Muscle of back (tissue), 11 donors: Measurements from ENCODE around the gene IGSF3. TPM values are rescaled to one million over a fixed set of nuclear protein-coding genes. Genes with fewer than 3 reads are reported as not detected.
A peak's percentile ranks its signal among the peaks of the same experiment; 100 is the strongest.
"Not testable (repeated sequence)": the region's sequence is repeated elsewhere in the genome, so short reads cannot be mapped to it uniquely, and the experiment has no call there.

Source experiments
- DNase-seq, 3 donors: peaks; one replicate each; pipeline versions ENCODE4 v3.0.0 to v3.0.0-alpha.2; 2013
- polyA plus RNA-seq, 10 donors: library from polyadenylated mRNA; unstranded; fragments of 120-200 nt; gene quantifications; one replicate each; pipeline ENCODE4 v1.2.1, GENCODE V29; 2013; ENCODE audit not compliant: insufficient read length in 10 of 10

Gene IGSF3
- polyA plus RNA-seq, 10 donors = 15.4 to 52.1 (median 29.9) TPM

- no peak for DNase-seq
Observed at GRCh38 chr1:116664978-116665371, 2.6 kb downstream of the IGSF3 start.

- no peak for DNase-seq
Observed at GRCh38 chr1:116664366-116664977, 3.1 kb downstream of the IGSF3 start.

- DNase-seq = no peak
Observed at GRCh38 chr1:116663821-116664220, 3.7 kb downstream of the IGSF3 start.

GRCh38 chr1:116661633-116662032, 5.9 kb downstream of the IGSF3 start:
- DNase-seq = no peak

GRCh38 chr1:116658645-116659044, 8.9 kb downstream of the IGSF3 start:
- not testable (repeated sequence) for DNase-seq

GRCh38 chr1:116657836-116658235, 9.7 kb downstream of the IGSF3 start:
- not testable (repeated sequence) for DNase-seq

- no peak for DNase-seq
Observed at GRCh38 chr1:116654351-116654750, 13.2 kb downstream of the IGSF3 start.

GRCh38 chr1:116652598-116652997, 14.9 kb downstream of the IGSF3 start:
- DNase-seq = not testable (repeated sequence)

- DNase-seq = peak in 1 of 3 donors; percentile 50
Observed at GRCh38 chr1:116650781-116651180, 16.8 kb downstream of the IGSF3 start.

- not testable (repeated sequence) for DNase-seq
Observed at GRCh38 chr1:116649041-116649440, 18.5 kb downstream of the IGSF3 start.

GRCh38 chr1:116648325-116648724, 19.2 kb downstream of the IGSF3 start:
- not testable (repeated sequence) for DNase-seq

GRCh38 chr1:116647186-116647585, 20.3 kb downstream of the IGSF3 start:
- DNase-seq = not testable (repeated sequence)

GRCh38 chr1:116646673-116647170, 20.8 kb downstream of the IGSF3 start:
- peak in 1 of 3 donors; percentile 58 for DNase-seq

- peak in 1 of 3 donors; percentile 40 for DNase-seq
Observed at GRCh38 chr1:116645802-116646672, 21.5 kb downstream of the IGSF3 start.

- not testable (repeated sequence) for DNase-seq
Observed at GRCh38 chr1:116644993-116645392, 22.5 kb downstream of the IGSF3 start.

- DNase-seq = peak in 2 of 3 donors; percentile 64 to 88
Observed at GRCh38 chr1:116644096-116644495, 23.4 kb downstream of the IGSF3 start.

GRCh38 chr1:116643281-116643751, 24.2 kb downstream of the IGSF3 start:
- DNase-seq = not testable (repeated sequence)

- DNase-seq = peak in 1 of 3 donors; percentile 57
Observed at GRCh38 chr1:116642311-116643280, 24.9 kb downstream of the IGSF3 start.

- not testable (repeated sequence) for DNase-seq
Observed at GRCh38 chr1:116637583-116637982, 29.9 kb downstream of the IGSF3 start.

GRCh38 chr1:116636584-116636983, 30.9 kb downstream of the IGSF3 start:
- not testable (repeated sequence) for DNase-seq

- DNase-seq = not testable (repeated sequence)
Observed at GRCh38 chr1:116634386-116634785, 33.1 kb downstream of the IGSF3 start.
